ENCODE measurements around the gene TRIM75. TPM values are rescaled to one million over a fixed set of nuclear protein-coding genes. Genes with fewer than 3 reads are reported as not detected.
"Not testable (repeated sequence)": the region's sequence is repeated elsewhere in the genome, so short reads cannot be mapped to it uniquely, and the experiment has no call there.

Gene TRIM75
- total RNA-seq (2014; rRNA removed; shearing (Covaris generic)), result not detected in 2 replicates

DNA sequence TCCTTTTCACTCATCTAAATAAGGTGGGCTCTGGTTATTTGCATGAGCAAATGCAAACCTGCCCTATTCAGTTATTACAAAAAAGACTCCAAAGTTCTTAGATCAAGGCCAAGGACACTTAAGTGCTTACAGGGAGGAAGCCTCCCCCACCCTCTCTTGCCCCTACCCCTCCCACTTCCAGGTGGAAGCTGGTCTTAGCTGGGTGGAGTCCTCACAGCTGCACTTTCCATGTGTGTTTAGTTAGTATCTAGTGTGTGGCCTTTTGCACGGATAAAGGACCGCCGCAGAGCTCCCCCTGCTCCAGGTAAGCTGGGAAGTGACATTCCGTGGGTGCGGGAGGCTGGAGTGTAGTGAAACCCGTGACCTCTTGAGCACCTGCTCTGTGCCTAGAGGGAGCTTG lies at the start of gene TRIM75:
TRIM75 (plus strand) TSS at position 222 of the 400 bp plus-strand sequence. CDS start 5,282 bp downstream, outside the sequence.
- no peak for DNase-seq (ENCODE audit: low spot score)

GRCh38 chr4:165005352-165005925 lies 48.2 kb upstream of the TRIM75 start:
- DNase-seq (ENCODE audit: low spot score), result no peak

DNA sequence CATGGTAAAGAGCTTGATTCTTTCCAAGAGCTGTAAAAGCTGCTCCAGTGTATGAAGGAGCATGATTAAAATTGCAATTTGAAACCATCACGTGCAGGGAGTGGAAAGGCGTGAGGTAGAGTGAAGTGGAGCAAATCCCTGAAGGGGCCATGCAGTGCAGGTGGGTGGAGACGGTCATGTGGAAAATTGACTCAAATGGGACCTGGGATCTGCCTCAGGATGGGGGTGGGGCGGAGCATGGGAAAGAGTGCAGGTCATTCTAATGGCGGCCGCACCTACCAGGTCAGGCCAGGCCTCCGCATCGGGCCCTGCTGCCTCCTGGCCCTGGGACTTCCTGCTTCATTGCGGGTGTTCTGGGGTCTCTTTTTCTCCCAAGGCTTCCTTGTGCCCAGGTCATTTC lies 47.2 kb upstream of the TRIM75 start:
- no peak for DNase-seq (ENCODE audit: low spot score)

DNA sequence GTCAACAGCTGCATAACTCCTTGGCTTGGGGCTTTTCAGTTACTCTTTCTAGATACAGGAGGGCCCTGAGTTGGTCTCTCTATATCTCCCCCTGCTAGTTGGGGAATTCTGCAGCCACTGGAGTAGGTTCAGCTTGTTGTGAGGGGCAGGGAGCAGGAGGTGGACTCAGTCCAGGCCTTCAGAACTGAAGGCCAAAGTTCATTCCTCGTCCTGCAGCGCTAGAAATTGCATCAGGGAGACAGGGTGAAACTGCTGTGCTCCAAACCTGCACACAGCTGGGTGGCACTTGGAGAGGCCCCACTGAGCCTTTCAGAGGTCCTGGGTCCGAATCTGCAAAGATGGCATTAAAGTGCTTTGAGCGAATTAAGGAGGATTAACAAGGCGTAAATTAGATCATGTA lies 46.8 kb upstream of the TRIM75 start:
- no peak for DNase-seq (ENCODE audit: low spot score)

DNA sequence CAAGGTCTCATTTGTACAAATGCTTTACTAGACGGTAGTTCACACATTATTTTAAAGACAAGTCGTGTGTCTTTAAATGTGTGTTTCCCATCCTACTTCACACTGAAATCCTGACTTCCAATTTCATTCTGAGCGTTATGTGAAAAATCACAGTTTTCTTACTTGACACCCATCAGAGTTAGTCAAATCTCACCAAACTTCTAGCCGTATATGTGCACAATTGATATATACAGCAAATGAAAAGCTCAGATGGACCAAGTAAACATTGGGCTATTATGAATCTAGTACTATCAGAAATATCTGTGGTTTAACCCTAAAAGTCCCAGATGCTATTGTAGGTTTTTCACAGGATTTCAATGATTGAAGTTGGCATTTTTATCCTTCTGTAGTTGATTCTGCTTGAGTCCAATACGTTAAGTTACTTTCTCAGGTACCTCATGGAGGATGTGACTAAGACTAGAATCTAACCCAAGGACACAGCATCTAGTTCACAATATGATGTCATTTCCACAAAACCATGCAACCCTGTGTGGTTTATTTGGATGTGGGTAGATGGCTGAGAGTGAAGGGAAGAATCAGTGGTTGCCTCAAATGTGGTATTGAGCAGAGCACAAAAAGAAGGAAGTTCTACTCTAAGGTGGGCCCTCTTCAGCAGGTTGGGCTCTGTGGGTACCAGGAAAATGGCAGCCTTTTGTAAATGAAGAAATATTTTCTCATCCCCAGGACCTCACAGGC lies 44.0 kb upstream of the TRIM75 start:
- DNase-seq (ENCODE audit: low spot score), result no peak

GRCh38 chr4:165010487-165010886 lies 43.2 kb upstream of the TRIM75 start:
- DNase-seq (ENCODE audit: low spot score), result no peak

DNA sequence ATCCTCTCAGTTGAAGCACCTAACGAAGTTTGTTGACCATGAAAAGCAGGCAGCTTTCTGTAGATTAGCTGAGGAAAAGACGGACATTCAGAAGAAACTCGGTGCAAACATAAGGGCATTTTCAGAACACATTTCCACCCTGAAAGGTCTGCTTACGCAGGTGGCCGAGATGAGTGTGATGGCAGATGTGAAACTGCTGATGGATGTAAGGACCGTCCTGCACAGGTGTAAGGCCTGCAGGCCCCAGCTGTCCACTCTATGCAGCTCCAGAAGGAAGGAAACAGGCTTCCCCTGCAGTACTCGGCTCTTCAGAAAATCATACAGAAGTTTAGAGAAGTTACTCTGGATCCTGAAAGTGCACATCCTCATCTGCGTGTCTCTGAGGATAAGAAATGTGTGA lies 42.7 kb upstream of the TRIM75 start:
- no peak for DNase-seq (ENCODE audit: low spot score)

DNA sequence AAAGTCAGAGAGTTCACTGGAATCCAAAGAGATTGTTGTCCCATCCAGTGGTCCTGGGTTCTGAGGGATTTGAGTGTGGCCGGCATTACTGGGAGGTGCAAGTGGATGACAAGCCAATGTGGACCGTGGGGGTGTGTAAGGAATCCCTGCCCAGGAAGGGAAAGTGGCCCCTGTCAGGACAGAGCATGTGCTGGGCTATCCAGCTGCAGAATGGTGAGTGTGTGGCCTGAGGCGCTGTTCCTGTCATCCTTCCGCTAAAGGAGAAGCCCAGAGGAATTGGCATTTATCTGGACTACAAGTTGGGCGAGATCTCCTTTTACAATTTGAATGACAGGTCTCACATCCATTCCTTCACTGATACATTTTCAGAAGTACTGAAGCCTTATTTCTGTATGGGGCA lies 42.3 kb upstream of the TRIM75 start:
- no peak for DNase-seq (ENCODE audit: low spot score)

- DNase-seq (ENCODE audit: low spot score), result no peak
Observed at GRCh38 chr4:165013691-165014090, 40.0 kb upstream of the TRIM75 start.

DNA sequence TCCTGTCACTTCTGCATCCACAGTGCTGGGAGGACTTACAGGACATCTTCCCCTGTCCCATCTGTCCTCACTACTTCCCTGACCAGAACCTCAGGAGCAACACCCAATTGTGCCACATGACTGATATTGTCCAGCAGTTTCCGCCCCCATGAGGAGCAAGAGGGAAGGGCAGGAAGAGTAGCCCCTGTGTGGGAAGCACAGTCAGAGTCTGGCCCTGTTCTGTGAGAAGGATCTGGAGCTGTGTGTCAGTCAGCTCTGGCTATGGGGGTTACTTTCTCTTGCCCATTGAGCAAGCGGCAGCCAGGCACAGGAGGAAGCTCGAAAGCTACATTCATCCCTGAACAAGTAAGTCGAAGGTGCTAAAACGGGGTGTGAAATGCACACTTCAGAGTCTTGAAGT lies 36.7 kb upstream of the TRIM75 start:
- peak; percentile 21 for DNase-seq (ENCODE audit: low spot score)

GRCh38 chr4:165019995-165020394 lies 33.7 kb upstream of the TRIM75 start:
- DNase-seq (ENCODE audit: low spot score), result not testable (repeated sequence)

- DNase-seq (ENCODE audit: low spot score), result not testable (repeated sequence)
Observed at GRCh38 chr4:165025782-165026181, 27.9 kb upstream of the TRIM75 start.

- DNase-seq (ENCODE audit: low spot score), result no peak
Observed at GRCh38 chr4:165027762-165028402, 25.8 kb upstream of the TRIM75 start.

DNA sequence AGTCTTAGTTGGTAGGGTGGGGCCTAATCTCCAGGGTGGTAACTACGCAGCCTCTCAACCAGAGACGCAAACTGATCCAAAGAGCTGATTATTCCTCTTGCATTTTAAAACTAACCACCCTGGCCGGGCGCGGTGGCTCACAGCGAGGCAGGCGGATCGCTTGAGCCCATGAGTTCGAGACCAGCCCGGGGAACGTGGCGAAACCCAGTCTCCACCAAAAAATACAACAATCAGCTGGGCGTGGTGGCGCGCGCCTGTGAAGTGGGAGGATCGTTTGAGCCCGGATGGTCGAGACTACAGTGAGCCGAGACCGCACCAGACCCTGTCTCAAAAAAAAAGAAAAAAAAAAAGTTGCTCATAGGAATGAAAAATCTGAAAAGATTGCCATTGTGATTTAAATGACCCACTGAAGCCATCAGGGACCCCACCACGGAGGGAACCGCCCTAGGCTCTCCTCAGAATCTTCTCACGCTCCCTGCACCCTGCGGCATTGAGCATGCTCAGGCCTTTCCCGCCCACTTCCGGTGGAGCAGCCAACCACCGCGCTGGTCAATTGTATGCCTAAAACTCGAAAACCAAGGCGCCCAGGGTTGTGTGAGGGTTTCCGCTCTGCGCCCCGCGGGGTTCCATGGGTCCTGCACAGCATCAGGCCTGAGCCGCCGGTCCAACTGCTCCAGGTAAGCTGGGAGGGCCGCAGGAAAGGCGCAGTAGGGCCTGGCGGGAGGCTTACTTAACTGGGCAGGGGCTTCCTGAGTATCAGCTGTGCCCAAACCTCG lies 22.0 kb upstream of the TRIM75 start, which contains the start of gene TRIM60:
TRIM60 (plus strand) TSS at position 564 of the 776 bp plus-strand sequence. CDS start 8,074 bp downstream, outside the sequence.
- DNase-seq (ENCODE audit: low spot score), result no peak

DNA sequence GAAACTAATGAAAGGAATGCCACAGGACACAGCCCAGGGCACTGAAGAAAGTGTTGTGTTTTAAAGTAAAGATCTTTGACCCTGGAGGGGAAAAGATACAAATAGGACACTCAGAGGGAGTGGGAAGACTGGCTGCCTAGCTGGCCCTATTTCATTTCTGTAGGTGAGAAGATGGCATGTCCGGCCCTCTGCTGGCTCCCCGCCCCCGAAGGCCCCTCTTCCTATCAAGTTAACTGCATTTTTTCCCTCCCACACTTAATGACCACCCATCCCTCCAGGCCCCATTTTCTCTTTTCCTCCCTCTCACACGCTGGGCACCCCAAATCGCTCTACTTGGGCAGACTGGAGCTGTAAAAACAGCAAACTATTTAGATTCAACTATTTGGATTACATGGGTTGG lies 5.5 kb upstream of the TRIM75 start:
- DNase-seq (ENCODE audit: low spot score), result no peak

- no peak for DNase-seq (ENCODE audit: low spot score)
Observed at GRCh38 chr4:165052627-165053026, 1.0 kb upstream of the TRIM75 start.

DNA sequence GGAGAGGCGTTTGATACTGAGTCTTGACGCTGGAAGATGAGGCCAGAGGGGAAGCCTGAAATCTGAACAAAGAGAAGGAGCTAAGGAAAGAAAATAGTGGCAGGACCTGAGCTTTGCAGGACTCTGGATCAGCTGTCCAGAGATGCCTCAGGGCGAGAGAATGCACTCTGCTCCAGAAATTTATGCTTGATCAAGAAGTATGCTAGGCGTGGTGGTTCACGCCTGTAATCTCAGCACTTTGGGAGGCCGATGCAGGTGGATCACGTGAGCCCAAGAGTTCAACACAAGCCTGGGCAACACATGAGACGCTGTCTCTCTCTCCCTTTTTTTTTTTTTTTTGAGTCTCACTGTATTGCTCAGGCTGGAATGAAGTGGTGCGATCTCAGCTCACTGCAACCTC lies 1.9 kb downstream of the TRIM75 start:
- no peak for DNase-seq (ENCODE audit: low spot score)

GRCh38 chr4:165058666-165059065 lies 5.0 kb downstream of the TRIM75 start:
- DNase-seq (ENCODE audit: low spot score), result no peak

DNA sequence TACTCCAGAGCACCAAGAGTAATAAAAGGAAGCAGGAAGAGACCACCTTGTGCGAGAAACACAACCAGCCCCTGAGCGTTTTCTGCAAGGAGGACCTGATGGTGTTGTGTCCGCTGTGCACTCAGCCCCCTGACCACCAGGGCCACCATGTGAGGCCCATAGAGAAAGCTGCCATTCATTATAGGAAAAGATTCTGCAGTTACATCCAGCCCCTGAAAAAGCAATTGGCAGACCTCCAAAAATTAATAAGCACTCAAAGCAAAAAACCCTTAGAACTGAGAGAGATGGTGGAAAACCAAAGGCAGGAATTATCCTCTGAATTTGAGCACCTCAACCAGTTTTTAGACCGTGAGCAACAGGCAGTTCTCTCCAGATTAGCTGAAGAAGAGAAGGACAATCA lies 5.7 kb downstream of the TRIM75 start:
- DNase-seq (ENCODE audit: low spot score), result no peak

- DNase-seq (ENCODE audit: low spot score), result no peak
Observed at GRCh38 chr4:165060938-165061337, 7.3 kb downstream of the TRIM75 start.

DNA sequence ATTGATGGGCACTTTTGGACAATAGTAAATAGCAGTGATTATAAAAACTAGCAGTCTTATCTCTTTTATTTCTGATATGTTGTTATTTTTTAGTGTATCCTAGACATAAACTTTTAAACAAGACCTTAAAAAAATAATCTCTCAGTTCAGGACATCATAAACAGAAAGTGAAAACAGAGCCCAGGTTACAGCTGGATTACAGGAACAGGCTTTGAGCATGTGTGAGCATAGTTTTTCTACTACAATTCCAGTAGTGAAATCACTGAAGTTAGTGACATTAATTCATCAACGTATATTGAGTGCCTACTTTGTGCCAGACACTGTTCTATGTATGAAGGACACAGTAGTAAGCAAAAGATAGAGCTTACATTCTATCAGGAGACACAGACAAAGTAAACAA lies 16.9 kb downstream of the TRIM75 start:
- DNase-seq (ENCODE audit: low spot score), result no peak

DNA sequence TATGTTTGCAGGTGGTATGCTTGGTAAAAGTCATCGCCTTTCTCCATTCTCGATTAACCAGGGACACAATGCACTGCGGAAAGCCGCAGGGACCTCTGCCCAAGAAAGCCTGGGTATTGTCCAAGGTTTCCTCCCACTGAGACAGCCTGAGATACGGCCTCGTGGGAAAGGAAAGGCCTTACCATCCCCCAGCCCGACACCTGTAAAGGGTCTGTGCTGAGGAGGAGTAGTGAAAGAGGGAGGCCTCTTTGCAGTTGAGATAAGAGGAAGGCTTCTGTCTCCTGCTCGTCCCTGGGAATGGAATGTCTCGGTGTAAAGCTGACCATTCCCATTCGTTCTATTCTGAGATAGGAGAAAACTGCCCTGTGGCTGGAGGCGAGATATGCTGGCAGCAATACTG lies 19.7 kb downstream of the TRIM75 start:
- not testable (repeated sequence) for DNase-seq (ENCODE audit: low spot score)

Measured in H4 (cell line).